OCI-M2 (cell line): Measurements from ENCODE around the gene UBR2.

Experiments
- DNase-seq: peaks from one replicate; lab custom pipeline; 2025; ENCODE audit not compliant: unreplicated experiment; lab: John Stamatoyannopoulos, UW

Gene UBR2

DNA sequence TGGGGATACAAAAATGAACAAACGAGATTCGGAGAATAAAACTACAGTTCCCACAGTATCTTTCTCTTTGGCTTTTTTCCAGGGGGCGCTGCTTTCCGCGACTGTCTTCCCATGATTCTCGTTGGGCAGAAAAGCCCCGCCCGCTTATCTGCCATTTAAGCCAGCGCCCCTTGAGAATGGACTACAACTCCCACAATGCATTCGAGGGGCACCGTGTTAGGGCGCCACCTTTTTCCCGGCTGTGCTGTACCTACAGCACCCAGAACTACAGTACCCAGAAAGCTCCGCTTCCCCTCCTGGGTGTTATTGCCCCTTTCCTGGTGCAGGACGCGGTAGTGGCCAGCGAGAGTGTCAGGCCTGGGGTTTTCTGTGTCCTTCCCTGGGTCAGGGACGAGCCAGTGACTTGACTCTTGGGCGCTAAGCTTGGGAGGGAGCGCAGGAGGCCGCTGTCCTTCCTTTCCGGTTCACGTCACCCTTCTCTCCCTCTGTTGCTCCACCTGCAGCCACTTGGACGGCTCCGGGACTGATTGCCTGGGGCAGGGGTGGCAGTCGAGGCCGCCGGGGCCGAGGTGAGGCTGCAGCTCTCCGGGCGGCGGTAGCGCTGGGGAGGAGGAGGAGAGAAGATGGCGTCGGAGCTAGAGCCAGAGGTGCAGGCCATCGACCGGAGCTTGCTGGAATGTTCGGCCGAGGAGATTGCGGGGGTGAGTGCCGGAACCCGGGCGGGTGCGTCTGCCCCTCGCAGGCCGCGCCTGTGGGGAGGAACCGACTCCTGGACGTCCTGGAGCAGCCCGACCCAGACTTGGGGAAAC, at the start of gene UBR2:
TSS of gene UBR2 (plus strand) at position 333 of the 809 bp plus-strand sequence. CDS start at position 624, 291 bp downstream.
- DNase-seq, result peak; percentile 96

DNA sequence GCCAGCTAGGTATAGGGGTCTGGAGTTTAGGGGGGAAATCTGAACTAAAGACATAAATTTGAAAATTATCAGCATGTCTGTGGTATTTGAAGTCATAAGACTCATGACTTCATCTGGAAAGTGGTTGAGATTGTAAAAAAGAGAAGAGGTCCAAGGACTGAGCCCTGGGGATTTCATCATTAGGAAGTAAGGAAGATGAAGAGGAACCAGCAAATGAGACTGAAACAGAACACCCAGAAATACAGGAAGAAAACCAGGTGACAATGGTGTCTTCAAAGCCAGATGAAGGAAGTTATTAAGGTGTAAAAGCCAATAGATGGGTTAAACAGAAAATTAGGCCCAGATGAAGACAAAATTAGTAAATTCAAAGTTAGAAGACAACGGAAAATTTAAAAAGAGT, 49.1 kb upstream of the UBR2 start:
- DNase-seq, result no peak

DNA sequence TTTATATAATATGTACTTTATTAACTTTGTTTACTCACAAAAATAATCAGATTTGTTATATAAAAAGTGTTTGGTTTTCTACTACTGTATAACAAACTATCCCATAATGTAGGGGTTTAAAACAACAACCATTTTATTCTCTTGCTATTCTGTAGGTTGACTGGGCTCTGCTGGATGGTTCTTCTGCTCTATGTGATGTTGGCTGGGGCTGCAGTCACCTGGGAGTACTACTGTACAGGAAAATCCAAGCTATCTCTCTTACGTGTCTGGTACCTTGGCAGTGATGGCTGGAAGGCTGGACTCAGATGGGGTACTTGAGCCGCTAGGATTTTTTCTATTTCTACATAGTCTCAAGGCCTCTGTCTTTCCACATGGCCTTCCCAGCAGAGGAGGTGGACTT, 44.0 kb upstream of the UBR2 start:
- no peak for DNase-seq

DNA sequence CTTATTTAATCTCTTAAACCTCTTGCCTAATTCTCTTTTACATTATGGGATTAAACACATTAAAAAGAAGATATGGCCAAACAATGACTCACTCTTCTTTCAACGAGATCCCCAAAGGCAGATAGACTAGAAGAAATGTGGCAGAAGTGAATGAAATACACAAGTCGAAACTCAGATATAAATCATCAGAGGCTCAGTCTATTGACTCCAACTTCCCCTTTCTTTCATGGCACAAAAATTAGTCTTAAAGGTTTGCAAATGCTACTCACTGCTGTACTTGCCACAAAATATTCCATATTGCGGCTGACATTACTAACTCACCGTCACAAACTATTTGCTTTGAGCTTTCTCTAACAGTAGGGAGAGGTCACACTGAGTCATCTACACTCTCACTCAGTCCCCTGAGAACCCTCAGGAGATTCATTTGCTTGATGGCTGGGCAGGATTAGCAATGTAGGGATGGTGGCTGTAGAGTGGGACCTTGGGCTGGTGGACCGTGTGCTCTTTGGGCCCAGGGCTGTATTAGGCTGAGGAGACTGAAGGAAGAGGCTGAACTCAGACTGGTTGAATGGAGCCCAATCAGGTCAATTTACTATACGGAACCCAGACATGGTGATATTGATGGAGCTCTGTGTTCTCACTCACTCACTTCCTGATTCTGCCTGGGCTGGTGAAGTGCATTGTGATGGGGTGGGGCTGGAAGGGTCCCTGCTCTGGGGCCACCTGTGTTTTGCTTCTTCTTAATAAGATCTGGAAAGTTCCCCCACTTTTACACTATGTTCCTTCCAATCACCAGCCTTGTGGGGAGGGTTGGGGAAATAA, 42.8 kb upstream of the UBR2 start:
- no peak for DNase-seq

DNA sequence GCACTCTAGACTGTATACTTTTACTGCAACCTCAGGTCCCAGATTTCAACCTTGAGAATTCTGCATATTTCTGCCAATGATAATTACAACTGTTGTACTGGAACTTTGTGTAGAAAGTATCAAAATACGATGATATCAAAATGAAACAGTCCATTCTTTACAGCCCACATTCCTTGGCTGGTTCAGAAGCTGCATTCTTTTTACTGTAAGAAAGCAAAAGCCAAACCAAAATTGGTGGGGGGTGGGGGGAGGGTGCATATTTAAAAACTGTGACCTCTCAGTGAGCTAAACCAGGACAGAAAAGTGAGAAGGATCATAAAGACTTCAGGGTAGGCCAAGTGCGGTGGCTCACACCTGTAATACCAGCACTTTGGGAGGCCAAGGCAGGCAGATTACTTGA, 41.8 kb upstream of the UBR2 start:
- no peak for DNase-seq

- no peak for DNase-seq
Measured at GRCh38 chr6:42522942-42523814, 40.7 kb upstream of the UBR2 start.

GRCh38 chr6:42525206-42525605, 38.6 kb upstream of the UBR2 start:
- DNase-seq, result no peak

GRCh38 chr6:42526616-42527015, 37.2 kb upstream of the UBR2 start:
- DNase-seq, result no peak

GRCh38 chr6:42527204-42527603, 36.6 kb upstream of the UBR2 start:
- DNase-seq, result no peak

GRCh38 chr6:42530296-42530695, 33.5 kb upstream of the UBR2 start:
- no peak for DNase-seq

DNA sequence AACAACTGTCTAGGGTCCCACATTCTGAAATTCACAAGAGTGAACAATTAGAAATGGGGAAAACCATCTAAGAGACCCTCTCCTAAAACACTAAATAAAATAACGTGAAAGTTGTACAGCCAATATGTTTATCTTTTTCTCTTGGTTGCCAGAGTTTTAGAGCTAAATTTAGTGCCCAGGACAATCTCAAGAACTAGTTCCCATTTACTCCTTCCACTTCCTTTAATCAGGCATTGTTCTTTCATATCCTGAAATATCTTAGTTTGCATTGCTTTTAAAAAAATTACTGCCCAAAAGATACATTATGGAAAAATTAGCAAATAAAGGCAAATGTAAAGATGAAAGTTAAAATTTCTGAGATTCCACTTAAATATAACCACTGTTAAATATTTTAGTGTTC, 33.1 kb upstream of the UBR2 start:
- no peak for DNase-seq

- no peak for DNase-seq
Measured at GRCh38 chr6:42532038-42532669, 31.7 kb upstream of the UBR2 start.

DNA sequence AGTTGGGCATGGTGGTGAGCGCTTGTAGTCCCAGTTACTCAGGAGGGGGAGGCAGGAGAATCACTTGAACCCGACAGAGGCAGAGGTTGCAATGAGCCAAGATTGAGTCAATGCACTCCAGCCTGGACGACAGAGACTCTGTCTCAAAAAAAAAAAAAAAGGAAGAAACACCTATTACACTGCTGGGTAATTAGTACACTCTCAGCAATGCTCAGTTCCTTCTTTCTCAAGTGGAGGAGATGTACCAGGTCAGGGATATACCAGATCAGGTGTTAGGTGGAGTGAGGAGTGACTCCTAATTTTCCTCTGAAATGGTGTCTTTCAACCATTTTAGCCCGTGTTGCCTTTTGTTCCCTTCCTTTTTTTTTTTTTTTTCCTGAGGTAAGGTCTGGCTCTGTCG, 30.0 kb upstream of the UBR2 start:
- DNase-seq, result no peak

DNA sequence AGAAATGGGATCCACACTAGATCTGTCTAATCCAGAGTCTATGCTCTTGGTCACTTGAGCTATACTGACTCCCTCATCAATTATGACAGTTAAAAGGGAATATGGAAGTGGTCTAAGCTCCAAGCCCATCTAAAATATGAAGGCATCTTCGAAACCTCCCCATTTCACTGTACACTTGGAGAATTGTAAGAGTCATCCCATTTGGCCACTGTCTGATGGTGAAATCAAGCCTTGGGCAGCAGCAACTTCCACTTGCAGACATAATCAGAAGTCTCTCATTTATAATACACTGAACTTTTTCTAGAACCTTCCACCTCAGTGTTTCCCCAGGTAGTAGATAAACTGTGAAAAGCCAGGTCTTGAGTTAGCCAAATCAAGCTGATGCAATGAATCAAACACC, 26.3 kb upstream of the UBR2 start:
- DNase-seq, result no peak

- no peak for DNase-seq
Measured at GRCh38 chr6:42539135-42539534, 24.7 kb upstream of the UBR2 start.

DNA sequence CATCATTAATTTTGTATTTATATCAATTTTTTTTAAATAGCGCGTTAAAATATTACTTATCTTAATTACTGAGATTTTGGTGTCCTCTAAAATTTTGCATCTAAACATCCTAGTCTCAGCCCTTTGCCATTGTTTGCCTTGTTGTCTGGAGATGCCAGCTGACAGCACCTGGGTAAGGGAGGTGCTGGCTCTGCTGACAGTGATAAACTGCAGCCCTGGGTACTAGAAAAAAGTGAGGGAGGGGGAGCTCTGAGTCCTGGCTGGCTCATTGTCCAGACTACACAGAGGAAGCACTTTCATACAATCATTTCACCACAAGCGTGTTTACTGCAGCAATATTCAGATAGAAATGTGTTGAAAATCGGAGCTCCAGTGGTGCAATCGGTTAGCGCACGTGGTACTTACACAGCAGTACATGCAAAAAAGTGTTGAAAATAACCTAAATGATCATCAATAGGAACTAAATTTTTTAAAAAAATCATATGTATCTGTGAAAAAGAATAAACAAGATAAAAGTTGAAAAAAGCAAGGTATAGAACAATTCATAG, 18.5 kb upstream of the UBR2 start:
- DNase-seq, result no peak

DNA sequence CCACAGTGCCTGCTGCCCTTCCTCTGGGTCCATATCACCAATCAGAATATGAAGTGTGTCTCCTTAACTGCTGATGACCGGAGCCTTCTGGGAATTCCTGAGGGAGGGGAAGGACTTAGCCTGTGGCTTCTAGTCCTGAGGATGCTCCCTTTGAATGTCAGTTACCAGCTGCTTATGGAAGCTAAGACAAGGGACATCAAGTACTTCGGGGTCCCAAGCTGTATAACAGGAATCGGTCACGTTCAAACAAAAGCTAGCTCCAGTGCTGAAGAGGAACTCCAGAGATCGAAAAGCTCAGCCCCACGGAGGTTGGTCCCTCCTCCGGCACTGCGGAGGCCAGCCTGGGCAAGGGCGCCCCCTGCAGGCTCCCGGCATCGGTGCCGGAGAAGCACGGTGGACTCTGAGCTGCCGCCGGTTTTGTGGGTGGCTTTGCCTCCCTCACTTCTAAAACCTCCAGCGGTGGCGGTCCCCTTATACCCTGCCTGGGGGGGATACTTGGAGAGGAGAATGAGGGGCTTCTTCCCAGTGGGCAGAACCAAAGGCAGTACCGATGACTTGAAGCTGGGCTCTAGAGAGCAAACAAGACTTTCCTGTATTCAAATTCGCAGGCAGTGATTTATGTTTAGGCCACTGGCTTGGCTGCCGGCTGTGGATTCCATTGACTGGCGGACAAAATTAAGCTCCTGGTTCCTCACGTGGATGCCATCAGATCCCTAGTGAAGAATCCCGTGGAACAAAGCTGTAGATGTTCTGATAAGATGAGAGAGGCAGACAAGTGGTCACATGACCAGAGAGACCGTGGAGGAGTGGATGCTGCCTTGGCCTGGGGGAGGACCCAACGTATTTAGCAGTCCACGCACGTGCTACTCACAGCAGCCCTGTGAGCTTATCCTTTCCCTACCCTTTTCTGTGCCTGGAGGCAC, 16.2 kb upstream of the UBR2 start:
- DNase-seq, result peak; percentile 63

- no peak for DNase-seq
Measured at GRCh38 chr6:42550277-42550676, 13.6 kb upstream of the UBR2 start.

- DNase-seq, result no peak
Measured at GRCh38 chr6:42551217-42551616, 12.6 kb upstream of the UBR2 start.

- no peak for DNase-seq
Measured at GRCh38 chr6:42552380-42552779, 11.4 kb upstream of the UBR2 start.
